ENCODE results near the gene PLEKHS1.

The PLEKHS1 gene

DNA sequence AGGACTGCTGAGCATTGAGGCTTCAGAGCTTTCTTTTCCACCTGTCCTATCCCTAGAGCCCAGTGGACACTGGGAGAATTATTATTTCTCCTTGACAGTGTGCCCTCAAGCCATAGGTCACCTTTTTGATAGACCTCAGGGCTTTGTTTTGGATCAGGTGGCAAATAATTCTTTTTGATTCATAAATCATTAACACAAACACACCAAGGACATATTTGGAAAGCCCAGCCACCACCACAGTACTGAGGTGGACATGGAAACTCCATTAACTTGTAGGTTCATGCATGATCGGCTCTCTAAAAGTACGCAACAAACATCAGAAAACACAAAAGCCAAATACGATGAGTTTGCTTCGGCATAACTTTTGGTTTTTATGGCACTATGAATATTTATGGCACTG is 17.8 kb upstream of the PLEKHS1 start:
- Histone ChIP-seq H3K27me3 (replicated peaks; ENCODE audit: control insufficient read depth, insufficient read depth, low read length) (no peaks in the 10 kb centered on the region), H3K36me3 (ENCODE audit: control insufficient read depth, insufficient read depth, low read length) (peaks cover 6% of the 10 kb centered on the region), H3K4me3 (replicated peaks; ENCODE audit: low read depth, low read length) (no peak overlapping the region)
- DNase-seq (ENCODE audit: extremely low read depth, insufficient read length), result no peak
- TF ChIP-seq, protein P1, sequence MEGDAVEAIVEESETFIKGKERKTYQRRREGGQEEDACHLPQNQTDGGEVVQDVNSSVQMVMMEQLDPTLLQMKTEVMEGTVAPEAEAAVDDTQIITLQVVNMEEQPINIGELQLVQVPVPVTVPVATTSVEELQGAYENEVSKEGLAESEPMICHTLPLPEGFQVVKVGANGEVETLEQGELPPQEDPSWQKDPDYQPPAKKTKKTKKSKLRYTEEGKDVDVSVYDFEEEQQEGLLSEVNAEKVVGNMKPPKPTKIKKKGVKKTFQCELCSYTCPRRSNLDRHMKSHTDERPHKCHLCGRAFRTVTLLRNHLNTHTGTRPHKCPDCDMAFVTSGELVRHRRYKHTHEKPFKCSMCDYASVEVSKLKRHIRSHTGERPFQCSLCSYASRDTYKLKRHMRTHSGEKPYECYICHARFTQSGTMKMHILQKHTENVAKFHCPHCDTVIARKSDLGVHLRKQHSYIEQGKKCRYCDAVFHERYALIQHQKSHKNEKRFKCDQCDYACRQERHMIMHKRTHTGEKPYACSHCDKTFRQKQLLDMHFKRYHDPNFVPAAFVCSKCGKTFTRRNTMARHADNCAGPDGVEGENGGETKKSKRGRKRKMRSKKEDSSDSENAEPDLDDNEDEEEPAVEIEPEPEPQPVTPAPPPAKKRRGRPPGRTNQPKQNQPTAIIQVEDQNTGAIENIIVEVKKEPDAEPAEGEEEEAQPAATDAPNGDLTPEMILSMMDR (IDR thresholded peaks at IDR 0.05; ENCODE audit: insufficient read depth, low read length, poor library complexity, severe bottlenecking), result no peak

DNA sequence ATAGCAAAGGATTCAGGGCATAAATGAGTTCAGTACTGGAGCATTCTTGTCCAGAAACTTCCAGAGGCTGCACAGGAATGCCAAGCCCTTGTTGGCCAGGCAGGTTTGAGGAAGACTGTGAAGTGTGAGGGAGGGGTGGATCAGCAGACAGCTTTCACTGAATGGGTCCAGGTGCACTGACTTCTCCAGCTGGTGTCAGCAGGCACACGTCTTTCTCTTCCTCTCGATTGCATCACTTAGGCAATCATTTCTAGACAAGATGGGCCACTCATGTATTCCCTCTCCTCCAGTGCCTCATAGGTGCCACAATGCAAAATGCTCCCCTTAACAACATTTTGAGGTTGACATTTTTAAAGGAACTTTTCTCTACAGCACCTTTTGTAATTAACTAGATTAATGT is 15.6 kb upstream of the PLEKHS1 start:
- Histone ChIP-seq H3K27me3 (replicated peaks; ENCODE audit: control insufficient read depth, insufficient read depth, low read length) (no peaks in the 10 kb centered on the region), H3K4me3 (replicated peaks; ENCODE audit: low read depth, low read length) (no peak overlapping the region), H3K36me3 (ENCODE audit: control insufficient read depth, insufficient read depth, low read length) (no peaks in the 10 kb centered on the region; the same call in 1 of the 2 replicates)
- TF ChIP-seq, protein P1 (IDR thresholded peaks at IDR 0.05; ENCODE audit: insufficient read depth, low read length, poor library complexity, severe bottlenecking), result no peak
- DNase-seq (ENCODE audit: extremely low read depth, insufficient read length), result no peak

GRCh38 chr10:113736576-113736975 is 14.9 kb upstream of the PLEKHS1 start:
- Histone ChIP-seq H3K36me3 (ENCODE audit: control insufficient read depth, insufficient read depth, low read length) (no peaks in the 10 kb centered on the region; the same call in 1 of the 2 replicates), H3K27me3 (replicated peaks; ENCODE audit: control insufficient read depth, insufficient read depth, low read length) (no peaks in the 10 kb centered on the region), H3K4me3 (replicated peaks; ENCODE audit: low read depth, low read length) (no peak overlapping the region)
- no peak for DNase-seq (ENCODE audit: extremely low read depth, insufficient read length)
- TF ChIP-seq, protein P1 (IDR thresholded peaks at IDR 0.05; ENCODE audit: insufficient read depth, low read length, poor library complexity, severe bottlenecking), result no peak

DNA sequence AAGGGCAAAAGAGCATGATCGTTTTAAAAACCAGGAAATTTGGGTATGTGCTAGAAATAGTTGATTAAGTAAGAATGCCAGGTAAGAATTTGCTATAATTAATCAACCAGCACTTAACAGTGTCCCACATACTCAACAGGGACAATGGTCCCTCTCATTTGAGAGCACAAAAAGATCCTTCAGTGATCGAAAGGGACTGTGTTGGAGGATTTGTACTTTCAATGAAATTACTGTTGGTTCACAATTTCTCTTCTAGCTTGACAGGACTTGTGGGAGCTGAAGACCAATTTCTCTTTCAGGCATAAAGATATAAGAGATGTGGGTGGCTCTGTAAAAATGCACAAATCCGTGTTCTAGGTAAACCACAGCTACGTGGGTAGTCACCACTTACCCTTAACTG is 12.5 kb upstream of the PLEKHS1 start:
- no peak for DNase-seq (ENCODE audit: extremely low read depth, insufficient read length)
- no peaks in the 10 kb centered on the region for H3K36me3 ChIP-seq (ENCODE audit: control insufficient read depth, insufficient read depth, low read length)
- TF ChIP-seq, protein P1 (IDR thresholded peaks at IDR 0.05; ENCODE audit: insufficient read depth, low read length, poor library complexity, severe bottlenecking), result no peak
- no peaks in the 10 kb centered on the region for H3K27me3 ChIP-seq (replicated peaks; ENCODE audit: control insufficient read depth, insufficient read depth, low read length)
- no peak overlapping the region for H3K4me3 ChIP-seq (replicated peaks; ENCODE audit: low read depth, low read length)

- H3K27me3 ChIP-seq (replicated peaks; ENCODE audit: control insufficient read depth, insufficient read depth, low read length), result no peaks in the 10 kb centered on the region
- DNase-seq (ENCODE audit: extremely low read depth, insufficient read length), result no peak
- TF ChIP-seq, protein P1 (IDR thresholded peaks at IDR 0.05; ENCODE audit: insufficient read depth, low read length, poor library complexity, severe bottlenecking), result no peak
- no peaks in the 10 kb centered on the region for H3K36me3 ChIP-seq (ENCODE audit: control insufficient read depth, insufficient read depth, low read length)
- H3K4me3 ChIP-seq (replicated peaks; ENCODE audit: low read depth, low read length), result no peak overlapping the region
Measured at GRCh38 chr10:113739577-113739976, 11.9 kb upstream of the PLEKHS1 start.

DNA sequence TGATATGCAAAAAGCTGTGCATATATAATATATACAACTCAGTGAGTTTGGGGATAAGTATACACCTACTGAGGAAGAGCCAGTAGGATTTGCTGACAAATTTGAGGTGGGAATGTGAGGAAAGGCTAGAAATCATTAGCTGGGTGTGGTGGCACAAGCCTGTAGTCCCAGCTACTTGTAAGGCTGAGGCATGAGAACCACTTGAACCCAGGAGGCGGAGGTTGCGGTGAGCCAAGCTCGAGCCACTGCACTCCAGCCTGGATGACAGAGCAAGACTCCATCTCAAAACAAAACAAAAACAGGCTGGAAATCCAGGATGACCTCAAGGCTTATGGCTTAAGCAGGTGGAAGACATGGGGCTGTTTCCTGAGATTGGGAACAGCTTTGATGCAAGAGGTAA is 10.6 kb upstream of the PLEKHS1 start:
- no peaks in the 10 kb centered on the region; the same call in 1 of the 2 replicates for H3K27me3 ChIP-seq (replicated peaks; ENCODE audit: control insufficient read depth, insufficient read depth, low read length)
- no peak overlapping the region for H3K4me3 ChIP-seq (replicated peaks; ENCODE audit: low read depth, low read length)
- no peaks in the 10 kb centered on the region for H3K36me3 ChIP-seq (ENCODE audit: control insufficient read depth, insufficient read depth, low read length)
- no peak for DNase-seq (ENCODE audit: extremely low read depth, insufficient read length)
- TF ChIP-seq, protein P1 (IDR thresholded peaks at IDR 0.05; ENCODE audit: insufficient read depth, low read length, poor library complexity, severe bottlenecking), result no peak

Data from GM06990 (cell line).